ENCODE results near the gene IFNLR1. TPM values are rescaled to one million over a fixed set of nuclear protein-coding genes. Genes with fewer than 3 reads are reported as not detected.

Gene IFNLR1
- total RNA-seq, 1 experiment from 2014 or later: 6.1 TPM

DNA sequence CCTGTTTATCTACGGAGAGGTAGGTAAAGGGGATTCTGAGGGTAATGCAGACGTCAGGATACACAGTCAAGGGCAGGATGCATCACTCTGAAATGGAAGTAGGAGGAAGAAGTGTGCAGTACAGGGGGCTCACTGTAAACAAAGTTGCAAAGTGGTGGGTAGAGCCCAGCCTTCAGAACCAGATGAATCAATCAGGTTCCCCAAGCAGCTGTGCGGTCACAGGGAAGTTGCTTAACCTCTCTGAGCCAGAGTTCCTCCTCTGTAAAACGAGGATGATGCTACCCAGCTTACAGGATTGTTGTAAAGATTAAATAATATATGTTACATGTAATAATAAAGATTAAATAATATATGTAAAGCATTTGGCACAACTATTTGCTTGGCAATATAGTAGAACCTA, 61.6 kb downstream of the IFNLR1 start:
- H3K9me3 Mint-ChIP-seq (ENCODE audit: unreplicated experiment): peaks cover 14% of the 10 kb centered on the region
- CTCF ChIA-PET: no interaction called here
- TF ChIP-seq, protein P1, sequence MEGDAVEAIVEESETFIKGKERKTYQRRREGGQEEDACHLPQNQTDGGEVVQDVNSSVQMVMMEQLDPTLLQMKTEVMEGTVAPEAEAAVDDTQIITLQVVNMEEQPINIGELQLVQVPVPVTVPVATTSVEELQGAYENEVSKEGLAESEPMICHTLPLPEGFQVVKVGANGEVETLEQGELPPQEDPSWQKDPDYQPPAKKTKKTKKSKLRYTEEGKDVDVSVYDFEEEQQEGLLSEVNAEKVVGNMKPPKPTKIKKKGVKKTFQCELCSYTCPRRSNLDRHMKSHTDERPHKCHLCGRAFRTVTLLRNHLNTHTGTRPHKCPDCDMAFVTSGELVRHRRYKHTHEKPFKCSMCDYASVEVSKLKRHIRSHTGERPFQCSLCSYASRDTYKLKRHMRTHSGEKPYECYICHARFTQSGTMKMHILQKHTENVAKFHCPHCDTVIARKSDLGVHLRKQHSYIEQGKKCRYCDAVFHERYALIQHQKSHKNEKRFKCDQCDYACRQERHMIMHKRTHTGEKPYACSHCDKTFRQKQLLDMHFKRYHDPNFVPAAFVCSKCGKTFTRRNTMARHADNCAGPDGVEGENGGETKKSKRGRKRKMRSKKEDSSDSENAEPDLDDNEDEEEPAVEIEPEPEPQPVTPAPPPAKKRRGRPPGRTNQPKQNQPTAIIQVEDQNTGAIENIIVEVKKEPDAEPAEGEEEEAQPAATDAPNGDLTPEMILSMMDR (IDR thresholded peaks at IDR 0.05; ENCODE audit: insufficient read depth in 1 of 2, low read depth in 1 of 2, low read length in 1 of 2, severe bottlenecking in 1 of 2, unreplicated experiment in 1 of 2): no peak

DNA sequence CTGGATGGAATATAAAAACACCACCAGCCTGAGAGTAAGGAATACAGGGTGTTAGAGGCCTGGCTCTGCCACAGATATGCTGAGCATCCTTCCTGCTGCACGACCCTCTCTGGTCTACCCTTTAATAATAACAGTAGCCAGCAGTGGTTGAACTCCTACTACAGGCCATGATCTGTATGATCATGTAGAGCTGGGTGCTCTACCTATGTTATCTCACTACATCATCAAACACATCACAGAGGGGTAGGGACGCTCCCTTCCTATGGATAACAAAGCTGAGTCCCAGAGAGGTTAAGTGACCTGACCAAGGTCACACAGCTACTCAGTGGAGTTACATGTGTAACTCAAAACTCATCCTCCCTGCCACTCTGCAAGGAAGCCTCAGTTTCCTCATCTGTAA, 62.1 kb downstream of the IFNLR1 start:
- Mint-ChIP-seq H3K9me3 (ENCODE audit: unreplicated experiment) (peaks cover 14% of the 10 kb centered on the region), H3K4me3 (ENCODE audit: unreplicated experiment) (no peak overlapping the region), H3K27me3 (ENCODE audit: insufficient read depth, unreplicated experiment) (no peaks in the 10 kb centered on the region), H3K36me3 (ENCODE audit: insufficient read depth, unreplicated experiment) (no peaks in the 10 kb centered on the region), H3K4me1 (ENCODE audit: low read depth, unreplicated experiment) (no peaks in the 10 kb centered on the region), H3K27ac (ENCODE audit: unreplicated experiment) (no peak overlapping the region)
- Histone ChIP-seq H3K4me3 (ENCODE audit: low read depth, low read length) (no peak overlapping the region), H3K36me3 (ENCODE audit: control insufficient read depth, insufficient read depth, low read length) (no peaks in the 10 kb centered on the region), H3K9me3 (no peaks in the 10 kb centered on the region), H3K27me3 (replicated peaks; ENCODE audit: control insufficient read depth, insufficient read depth, low read length) (no peaks in the 10 kb centered on the region), H3K4me1 (peaks cover 7% of the 10 kb centered on the region)
- no TSS peak for BruUV-seq (replicated peaks)
- DNase-seq: no peak
- ChIA-PET POLR2A (interaction anchor here (1.3 kb wide), 1 partner anchor 26 kb away, joined by 3 read pairs; no protein-coding TSS in a partner anchor), CTCF (no interaction called here)
- intact Hi-C loops (cut with micrococcal nuclease; ENCODE audit: unreplicated experiment): no loop called here
- TF ChIP-seq, protein P1 (IDR thresholded peaks at IDR 0.05; ENCODE audit: insufficient read depth in 1 of 2, low read depth in 1 of 2, low read length in 1 of 2, severe bottlenecking in 1 of 2, unreplicated experiment in 1 of 2): no peak

More for the DNA sequence above, 61.6 kb downstream of the IFNLR1 start:
- Mint-ChIP-seq H3K4me3 (ENCODE audit: unreplicated experiment) (no peak overlapping the region), H3K4me1 (ENCODE audit: low read depth, unreplicated experiment) (no peaks in the 10 kb centered on the region), H3K27ac (ENCODE audit: unreplicated experiment) (no peak overlapping the region), H3K27me3 (ENCODE audit: insufficient read depth, unreplicated experiment) (no peaks in the 10 kb centered on the region), H3K36me3 (ENCODE audit: insufficient read depth, unreplicated experiment) (no peaks in the 10 kb centered on the region)
- no peaks in the 10 kb centered on the region for H3K9me3 ChIP-seq
- intact Hi-C loops (cut with micrococcal nuclease; ENCODE audit: unreplicated experiment): no loop called here
- BruUV-seq (replicated peaks): no TSS peak
- POLR2A ChIA-PET: no interaction called here
- no peaks in the 10 kb centered on the region for H3K27me3 ChIP-seq (replicated peaks; ENCODE audit: control insufficient read depth, insufficient read depth, low read length)
- peaks cover 2% of the 10 kb centered on the region; the same call in 1 of the 2 replicates for H3K4me1 ChIP-seq
- DNase-seq: no peak
- no peaks in the 10 kb centered on the region for H3K36me3 ChIP-seq (ENCODE audit: control insufficient read depth, insufficient read depth, low read length)
- H3K4me3 ChIP-seq (ENCODE audit: low read depth, low read length): no peak overlapping the region

DNA sequence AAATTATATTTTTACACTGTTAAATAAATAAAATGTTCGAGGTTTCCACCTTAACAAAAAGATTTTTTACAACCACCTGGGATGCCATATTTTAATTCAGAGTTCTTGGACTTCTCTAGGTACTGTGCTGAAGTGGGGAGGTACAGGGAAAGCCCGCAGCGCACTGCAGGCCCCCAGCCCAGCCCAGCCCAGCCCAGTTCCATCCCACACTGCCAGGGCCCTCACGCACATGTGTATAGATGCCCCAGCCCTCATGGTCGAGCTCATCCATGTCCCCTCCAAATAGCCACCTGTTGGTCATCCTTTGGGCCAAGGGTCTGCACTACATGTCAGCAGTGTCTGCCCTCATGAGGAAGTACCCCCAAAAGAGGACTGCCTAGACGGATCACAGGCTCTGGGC, 63.5 kb downstream of the IFNLR1 start:
- intact Hi-C loops (cut with micrococcal nuclease; ENCODE audit: unreplicated experiment): no loop called here
- H3K9me3 Mint-ChIP-seq (ENCODE audit: unreplicated experiment): peaks cover 1% of the 10 kb centered on the region
- H3K4me1 ChIP-seq: peaks cover 18% of the 10 kb centered on the region
- BruUV-seq (replicated peaks): no TSS peak
- H3K27me3 ChIP-seq (replicated peaks; ENCODE audit: control insufficient read depth, insufficient read depth, low read length): no peaks in the 10 kb centered on the region
- H3K27me3 Mint-ChIP-seq (ENCODE audit: insufficient read depth, unreplicated experiment): no peaks in the 10 kb centered on the region
- H3K4me3 ChIP-seq (ENCODE audit: low read depth, low read length): no peak overlapping the region
- peaks cover 3% of the 10 kb centered on the region for H3K4me1 Mint-ChIP-seq (ENCODE audit: low read depth, unreplicated experiment)
- ChIA-PET CTCF (interaction anchor here (0.9 kb wide), 1 partner anchor 75 kb away, joined by 3 read pairs; no protein-coding TSS in a partner anchor), POLR2A (interaction anchor here (1.3 kb wide), 1 partner anchor 28 kb away, joined by 3 read pairs; no protein-coding TSS in a partner anchor)
- no peak overlapping the region for H3K27ac Mint-ChIP-seq (ENCODE audit: unreplicated experiment)
- H3K4me3 Mint-ChIP-seq (ENCODE audit: unreplicated experiment): no peak overlapping the region
- H3K9me3 ChIP-seq: no peaks in the 10 kb centered on the region
- TF ChIP-seq, protein P1 (IDR thresholded peaks at IDR 0.05; ENCODE audit: insufficient read depth in 1 of 2, low read depth in 1 of 2, low read length in 1 of 2, severe bottlenecking in 1 of 2, unreplicated experiment in 1 of 2): no peak
- no peak for DNase-seq
- no peaks in the 10 kb centered on the region for H3K36me3 Mint-ChIP-seq (ENCODE audit: insufficient read depth, unreplicated experiment)
- H3K36me3 ChIP-seq (ENCODE audit: control insufficient read depth, insufficient read depth, low read length): no peaks in the 10 kb centered on the region

Data from Caco-2 (cell line).